Endothelial cell of umbilical vein (primary cell): ENCODE data around the gene PABPN1. TPM values are rescaled to one million over a fixed set of nuclear protein-coding genes. Genes with fewer than 3 reads are reported as not detected.

Experiments used
- BruUV-seq: library from RNA; stranded (reverse); fragments of 400-500 nt; replicated peaks from 2 replicates; lab custom pipeline; 2021; lab: Mats Ljungman, UMichigan
- CTCF ChIA-PET: fragments of 300-600, 350-600 bp; sonication (Branson Sonifier 250); formaldehyde crosslinking; loops from one replicate; lab custom pipeline; 2021; ENCODE audit warnings: antibody characterized with exemption, inconsistent platforms; lab: Charles Lee
- POLR2A ChIA-PET: fragments of 300-600, 350-600 bp; sonication (Branson Sonifier 250); formaldehyde crosslinking; loops from one replicate; lab custom pipeline; 2021; ENCODE audit warnings: antibody characterized with exemption, inconsistent platforms; lab: Charles Lee
- DNase-seq: peaks from one replicate; pipeline ENCODE4 v3.0.0-alpha.2; 2011; ENCODE audit warnings: low read depth, low spot score
- FAIRE-seq: peaks from 2 replicates; lab custom pipeline; 2011; peaks lifted over from hg19 to GRCh38; lab: Jason Lieb, UNC
- H2AFZ ChIP-seq: 2 replicates; pipeline ENCODE4 v1.6.0; 2012; ENCODE audit warnings: low read depth, low read length, control low read depth, inconsistent platforms
- H3K27ac ChIP-seq: 2 replicates; pipeline ENCODE4 v1.5.1; 2011; ENCODE audit warnings: low read depth, mild to moderate bottlenecking, control low read depth, low read length, moderate library complexity; ENCODE audit not compliant: insufficient read depth
- H3K27me3 ChIP-seq, 2 experiments: 2 replicates each; pipeline versions ENCODE4 v1.6.0 to v1.6.1; 2011; ENCODE audit warnings: low read length in 2 of 2, mixed read lengths in 1 of 2; ENCODE audit not compliant: control insufficient read depth in 2 of 2, insufficient read depth in 2 of 2
- H3K36me3 ChIP-seq, 2 experiments: 2 replicates in 1 of 2; 3 replicates in 1 of 2; pipeline ENCODE4 v1.5.1; 2011; ENCODE audit warnings: low read length in 2 of 2, mild to moderate bottlenecking in 1 of 2, moderate library complexity in 1 of 2; ENCODE audit not compliant: control insufficient read depth in 2 of 2, insufficient read depth in 2 of 2; ENCODE audit errors: extremely low read depth in 1 of 2
- H3K4me1 ChIP-seq: 3 replicates; pipeline ENCODE4 v1.5.1; 2011; ENCODE audit warnings: mild to moderate bottlenecking, low read length; ENCODE audit not compliant: control insufficient read depth, insufficient read depth; ENCODE audit errors: extremely low read depth
- H3K4me2 ChIP-seq: 2 replicates; pipeline ENCODE4 v1.6.1; 2011; ENCODE audit warnings: low read length, control low read depth, mixed read lengths; ENCODE audit not compliant: insufficient read depth
- H3K4me3 ChIP-seq, 3 experiments: fragments of 200-600 bp in 1 of 3; sonication (generic), shearing (Covaris generic) in 1 of 3; replicated peaks in 1 of 3; 2 replicates each; pipeline ENCODE4 v1.5.1; 2011 to 2016; ENCODE audit warnings: control low read depth in 3 of 3, low read length in 3 of 3, mild to moderate bottlenecking in 2 of 3, inconsistent platforms in 1 of 3, low read depth in 1 of 3, moderate library complexity in 1 of 3; ENCODE audit not compliant: insufficient read depth in 1 of 3
- H3K79me2 ChIP-seq: 2 replicates; pipeline ENCODE4 v1.6.0; 2012; ENCODE audit warnings: low read length, inconsistent platforms; ENCODE audit not compliant: control insufficient read depth, insufficient read depth
- H3K9ac ChIP-seq: replicated peaks from 2 replicates; pipeline ENCODE3; 2011; ENCODE audit warnings: low read length, control low read depth; ENCODE audit not compliant: insufficient read depth; ENCODE audit errors: extremely low read depth
- H3K9me1 ChIP-seq: replicated peaks from 3 replicates; pipeline ENCODE4 v1.6.0; 2011; ENCODE audit warnings: mild to moderate bottlenecking, low read length; ENCODE audit not compliant: control insufficient read depth, insufficient read depth; ENCODE audit errors: extremely low read depth
- H3K9me3 ChIP-seq: replicated peaks from 2 replicates; pipeline ENCODE4 v1.5.1; 2012; ENCODE audit warnings: low read length, inconsistent platforms; ENCODE audit not compliant: control insufficient read depth, insufficient read depth
- H4K20me1 ChIP-seq: replicated peaks from 2 replicates; pipeline ENCODE3; 2011; ENCODE audit warnings: mild to moderate bottlenecking, low read length; ENCODE audit not compliant: control insufficient read depth, insufficient read depth; ENCODE audit errors: extremely low read depth
- CTCF ChIP-seq, 2 donors: IDR thresholded peaks; 1 replicate in 1 of 2; 2 replicates in 1 of 2; pipeline ENCODE4 v1.5.1; 2011; ENCODE audit warnings: low read length in 2 of 2, mild to moderate bottlenecking in 2 of 2, moderate library complexity in 2 of 2, control low read depth in 1 of 2, inconsistent platforms in 1 of 2, low read depth in 1 of 2; ENCODE audit not compliant: insufficient read depth in 1 of 2; ENCODE audit errors: extremely low read depth in 1 of 2
- EZH2 ChIP-seq: IDR thresholded peaks from 2 replicates; pipeline ENCODE4 v1.6.1; 2012; ENCODE audit warnings: borderline replicate concordance, low read depth, mild to moderate bottlenecking, moderate library complexity, low read length, inconsistent platforms; ENCODE audit not compliant: severe bottlenecking
- FOS ChIP-seq: IDR thresholded peaks from 2 replicates; pipeline ENCODE4 v1.6.1; 2011; ENCODE audit warnings: mild to moderate bottlenecking, low read length, moderate library complexity, borderline replicate concordance; ENCODE audit not compliant: insufficient read depth
- GATA2 ChIP-seq: IDR thresholded peaks from 2 replicates; pipeline ENCODE4 v1.7.0; 2011; ENCODE audit warnings: low read depth, mild to moderate bottlenecking, moderate library complexity, mixed read lengths, low read length; ENCODE audit not compliant: insufficient read length, insufficient read depth
- JUN ChIP-seq: IDR thresholded peaks from 2 replicates; pipeline ENCODE4 v1.6.1; 2011; ENCODE audit warnings: borderline replicate concordance, low read depth; ENCODE audit not compliant: insufficient read length, insufficient read depth
- MYC ChIP-seq: IDR thresholded peaks from one replicate; pipeline ENCODE4 v1.6.1; 2011; ENCODE audit warnings: mild to moderate bottlenecking, low read depth, low read length
- POLR2A ChIP-seq: IDR thresholded peaks from 2 replicates; pipeline ENCODE4 v1.6.1; 2012; ENCODE audit warnings: low read depth, mild to moderate bottlenecking, control low read depth, low read length
- POLR2AphosphoS5 ChIP-seq: IDR thresholded peaks from 2 replicates; pipeline ENCODE4 v1.6.1; 2012; ENCODE audit warnings: low read depth, mild to moderate bottlenecking, control low read depth, low read length, moderate library complexity; ENCODE audit not compliant: insufficient read depth
- dilution Hi-C: fragments of 300-500 bp; cut with MboI; formaldehyde crosslinking; loops from one replicate; pipeline ENCODE4 v1.15.0; 2019; ENCODE audit warnings: low sequenced_read_pairs; ENCODE audit not compliant: extremely low pct_ligation_motif_present
- intact Hi-C: fragments of 100-400 bp; cut with micrococcal nuclease; formaldehyde crosslinking; loops from one replicate; pipeline ENCODE4 v1.10.0; 2022
- polyA plus RNA-seq, 4 experiments: library from polyadenylated mRNA; depleted of rRNA in 3 of 4; stranded (reverse) in 3 of 4; unstranded in 1 of 4; fragments of >200 nt; gene quantifications; 2 replicates each; pipeline versions ENCODE4 v1.2.1 to v1.2.3, GENCODE V29; 2011 to 2012; ENCODE audit warnings: missing spikeins in 1 of 4
- total RNA-seq: library from RNA; stranded (reverse); gene quantifications from 2 replicates; pipeline ENCODE4 v1.2.3, GENCODE V29; 2021
- TF ChIP-seq, protein P1 (sequence below): IDR thresholded peaks from 2 replicates; pipeline ENCODE4 v1.6.1; 2011; ENCODE audit not compliant: insufficient read depth, insufficient read length

The PABPN1 gene
- total and polyA plus RNA-seq, 2 donors (not counting 3 experiments of a cell fraction or from before 2014, with no cell fraction given): 231 TPM

GRCh38 chr14:23297611-23298277, 23.5 kb upstream of the PABPN1 start:
- Histone ChIP-seq H3K27ac (no peak overlapping the region), H3K4me3 (no peak overlapping the region), H3K4me2 (no peak overlapping the region), H3K9ac (no peak overlapping the region), H3K79me2 (no peaks in the 10 kb centered on the region), H3K4me1 (peaks cover 10% of the 10 kb centered on the region), H3K27me3 (peaks cover 6% of the 10 kb centered on the region in 2 experiments), H3K9me3 (no peaks in the 10 kb centered on the region), H4K20me1 (no peaks in the 10 kb centered on the region), H2AFZ (no peak overlapping the region), H3K9me1 (no peaks in the 10 kb centered on the region), H3K36me3 (no peaks in the 10 kb centered on the region)
- DNase-seq (no peak), FAIRE-seq (no peak)
- intact Hi-C loops: no loop called here
- dilution Hi-C loops: no loop called here
- TF ChIP-seq CTCF (IDR thresholded peaks at IDR 0.05; ENCODE audit: extremely low read depth in 1 of 2, insufficient read depth in 1 of 2, low read depth in 1 of 2, low read length in 2 of 2) (no peak), POLR2A (no peak), JUN (no peak), GATA2 (no peak), FOS (no peak), MYC (no peak), EZH2 (no peak), POLR2AphosphoS5 (no peak)
- TF ChIP-seq, protein P1, sequence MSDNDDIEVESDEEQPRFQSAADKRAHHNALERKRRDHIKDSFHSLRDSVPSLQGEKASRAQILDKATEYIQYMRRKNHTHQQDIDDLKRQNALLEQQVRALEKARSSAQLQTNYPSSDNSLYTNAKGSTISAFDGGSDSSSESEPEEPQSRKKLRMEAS: no peak
- POLR2A ChIA-PET: no interaction called here
- CTCF ChIA-PET: interaction anchor here (0.6 to 2.5 kb wide), 4 partner anchors 24 to 177 kb away, joined by 3 to 20 read pairs (median 4); partner anchors contain the start of gene PABPN1
- no TSS peak for BruUV-seq
